ENCODE results near the gene PBXIP1. TPM values are rescaled to one million over a fixed set of nuclear protein-coding genes. Genes with fewer than 3 reads are reported as not detected.

PBXIP1 gene
- total RNA-seq, 1 experiment from 2014 or later, result 21.6 TPM

DNA sequence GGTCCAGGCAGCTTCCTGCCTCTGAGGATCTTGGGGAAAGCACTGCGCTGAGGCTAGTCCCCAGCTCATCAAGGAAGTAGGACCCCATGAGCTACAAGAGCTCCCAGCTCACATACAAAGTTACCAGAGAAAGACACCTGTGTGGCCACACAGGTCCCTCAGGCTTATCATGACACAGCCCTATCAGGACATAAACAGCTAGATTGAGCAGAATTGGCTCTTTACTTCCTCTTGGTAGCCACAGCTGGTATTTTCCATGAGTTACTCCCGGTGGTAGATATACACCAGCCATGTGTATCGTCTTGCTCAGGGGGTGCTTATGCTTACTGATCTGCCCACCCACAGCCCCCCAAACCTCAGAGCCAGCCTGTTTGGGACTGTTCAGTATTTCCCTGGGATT, 38.7 kb upstream of the PBXIP1 start:
- H3K14ac ChIP-seq (ENCODE audit: insufficient read depth, low read length), result no peak overlapping the region
- H4K5ac ChIP-seq (ENCODE audit: insufficient read length, low read depth, low read length), result no peak overlapping the region
- H2AFZ ChIP-seq (ENCODE audit: low read length), result no peak overlapping the region
- H2BK20ac ChIP-seq (ENCODE audit: low read depth, low read length, poor library complexity, severe bottlenecking), result no peak overlapping the region
- Mint-ChIP-seq H3K27me3 (ENCODE audit: low read depth) (peaks cover 3% of the 10 kb centered on the region), H3K9me3 (peaks cover 0 to 2% of the 10 kb centered on the region in 2 experiments; a peak in 2 of 5 replicates), H3K36me3 (ENCODE audit: insufficient read depth in 1 of 3, low read depth in 3 of 3) (peaks cover 10 to 20% (median 17%) of the 10 kb centered on the region in 3 experiments; a peak in 6 of 7 replicates), H3K4me1 (peaks cover 8 to 20% of the 10 kb centered on the region in 2 experiments), H3K4me3 (no peak overlapping the region), H3K27ac (no peak overlapping the region)
- no peaks in the 10 kb centered on the region for H3K27me3 ChIP-seq (ENCODE audit: insufficient read depth, low read length)
- no peak overlapping the region for H3T11ph ChIP-seq (ENCODE audit: low read length)
- no CpG with 5 or more reads among the region's 3 CpGs for WGBS (ENCODE audit: extremely low coverage, insufficient read length, low lambda C conversion rate)
- no peak overlapping the region for H2BK120ac ChIP-seq (ENCODE audit: low read depth, low read length, poor library complexity, severe bottlenecking)
- TF ChIP-seq, protein P1, sequence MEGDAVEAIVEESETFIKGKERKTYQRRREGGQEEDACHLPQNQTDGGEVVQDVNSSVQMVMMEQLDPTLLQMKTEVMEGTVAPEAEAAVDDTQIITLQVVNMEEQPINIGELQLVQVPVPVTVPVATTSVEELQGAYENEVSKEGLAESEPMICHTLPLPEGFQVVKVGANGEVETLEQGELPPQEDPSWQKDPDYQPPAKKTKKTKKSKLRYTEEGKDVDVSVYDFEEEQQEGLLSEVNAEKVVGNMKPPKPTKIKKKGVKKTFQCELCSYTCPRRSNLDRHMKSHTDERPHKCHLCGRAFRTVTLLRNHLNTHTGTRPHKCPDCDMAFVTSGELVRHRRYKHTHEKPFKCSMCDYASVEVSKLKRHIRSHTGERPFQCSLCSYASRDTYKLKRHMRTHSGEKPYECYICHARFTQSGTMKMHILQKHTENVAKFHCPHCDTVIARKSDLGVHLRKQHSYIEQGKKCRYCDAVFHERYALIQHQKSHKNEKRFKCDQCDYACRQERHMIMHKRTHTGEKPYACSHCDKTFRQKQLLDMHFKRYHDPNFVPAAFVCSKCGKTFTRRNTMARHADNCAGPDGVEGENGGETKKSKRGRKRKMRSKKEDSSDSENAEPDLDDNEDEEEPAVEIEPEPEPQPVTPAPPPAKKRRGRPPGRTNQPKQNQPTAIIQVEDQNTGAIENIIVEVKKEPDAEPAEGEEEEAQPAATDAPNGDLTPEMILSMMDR (conservative IDR thresholded peaks at IDR 0.05), result no peak
- H3K56ac ChIP-seq (ENCODE audit: insufficient read length, low read depth, low read length), result no peak overlapping the region
- H3K23me2 ChIP-seq (ENCODE audit: insufficient read length, low read depth, low read length, poor library complexity, severe bottlenecking), result peaks cover 4% of the 10 kb centered on the region
- no peaks in the 10 kb centered on the region; the same call in 1 of the 2 replicates for H3K4me1 ChIP-seq (ENCODE audit: insufficient read depth, low read length)
- H2BK15ac ChIP-seq (ENCODE audit: low read depth, low read length), result no peak overlapping the region
- H4K8ac ChIP-seq (replicated peaks; ENCODE audit: insufficient read length, low read depth, low read length), result no peak overlapping the region
- H3K4me2 ChIP-seq (ENCODE audit: insufficient read depth, insufficient read length, low read length), result no peak overlapping the region
- no peak overlapping the region for H3K4ac ChIP-seq (ENCODE audit: low read depth, low read length)
- no peak overlapping the region for H2AK5ac ChIP-seq (ENCODE audit: insufficient read length, low read length)
- H3K9ac ChIP-seq (ENCODE audit: extremely low read depth, insufficient read length, low read length), result no peak overlapping the region
- no peaks in the 10 kb centered on the region for H3K79me2 ChIP-seq (ENCODE audit: insufficient read depth, low read length)
- DNase-seq, result peak; percentile 22
- H3K23ac ChIP-seq (ENCODE audit: insufficient read length, low read depth, low read length), result no peak overlapping the region
- no peak overlapping the region for H3K18ac ChIP-seq (ENCODE audit: insufficient read length, low read depth, low read length)
- H3K9me3 ChIP-seq (ENCODE audit: control insufficient read depth, low read depth, low read length), result no peaks in the 10 kb centered on the region
- H3K79me1 ChIP-seq (ENCODE audit: insufficient read depth, low read depth, low read length, poor library complexity, severe bottlenecking), result no peaks in the 10 kb centered on the region
- no peak overlapping the region for H2BK12ac ChIP-seq (ENCODE audit: insufficient read length, low read depth, low read length)
- no peak overlapping the region for H4K91ac ChIP-seq (ENCODE audit: insufficient read length, low read depth, low read length)
- no peak overlapping the region for H3K27ac ChIP-seq (ENCODE audit: insufficient read length, low read depth, low read length)
- H4K20me1 ChIP-seq (ENCODE audit: control insufficient read depth, insufficient read depth, insufficient read length), result no peaks in the 10 kb centered on the region
- no peak overlapping the region for H2BK5ac ChIP-seq (ENCODE audit: insufficient read length, low read length)

All from H9 (cell line).